Thyroid gland (tissue), 4 donors: Measurements from ENCODE around the gene BRIX1. TPM values are rescaled to one million over a fixed set of nuclear protein-coding genes. Genes with fewer than 3 reads are reported as not detected.

Experiments used
- DNase-seq, 2 donors: peaks; one replicate each; pipeline ENCODE4 v3.0.0-alpha.2; 2019
- H3K27ac ChIP-seq, 3 donors: fragments of 200-600 bp; sonication (generic); 1 replicate in 2 of 3; 2 replicates in 1 of 3; pipeline ENCODE4 v1.5.1; 2016 to 2019; ENCODE audit warnings: mild to moderate bottlenecking in 1 of 3, moderate library complexity in 1 of 3
- H3K27me3 ChIP-seq: fragments of 200-600 bp; sonication (generic); one replicate; pipeline ENCODE4 v1.5.1; 2019
- H3K36me3 ChIP-seq, 2 donors: fragments of 200-600 bp; sonication (generic); one replicate each; pipeline ENCODE4 v1.5.1; 2016 to 2019
- H3K4me1 ChIP-seq, 2 donors: fragments of 200-600 bp; sonication (generic); one replicate each; pipeline ENCODE4 v1.5.1; 2017 to 2019
- H3K4me3 ChIP-seq, 3 donors: fragments of 200-600 bp; sonication (generic); replicated peaks in 1 of 3; 1 replicate in 2 of 3; 2 replicates in 1 of 3; pipeline ENCODE4 v1.5.1; 2016; ENCODE audit warnings: mild to moderate bottlenecking in 1 of 3
- H3K9me3 ChIP-seq: fragments of 200-600 bp; sonication (generic); one replicate; pipeline ENCODE4 v1.5.1; 2017
- POLR2A ChIP-seq, 2 donors: fragments of 450-650 bp; IDR thresholded peaks; one replicate each; pipeline ENCODE4 v1.6.1; 2017; ENCODE audit warnings: antibody characterized with exemption in 2 of 2, mild to moderate bottlenecking in 2 of 2, moderate library complexity in 1 of 2
- WGBS, 2 donors: methylation state at CpG; one replicate each; pipeline ENCODE4 v1.1.5; 2017; 5-methylcytosine and 5-hydroxymethylcytosine counted together
- intact Hi-C: fragments of 100-400 bp; cut with DNase I; formaldehyde crosslinking; loops from one replicate; pipeline ENCODE4 v1.15.1; 2023
- total RNA-seq, 4 donors: library from RNA; depleted of rRNA; stranded (reverse); fragments of >200 nt; gene quantifications; one replicate each; pipeline ENCODE4 v1.2.3, GENCODE V29; 2016
- TF ChIP-seq, protein P1 (sequence below), 6 experiments: fragments of 200-600 bp in 3 of 6; fragments of 450-650 bp in 3 of 6; sonication (generic) in 3 of 6; IDR thresholded peaks; one replicate each; pipeline ENCODE4 v1.5.1; 2016 to 2019; ENCODE audit warnings: antibody characterized with exemption in 6 of 6, mild to moderate bottlenecking in 2 of 6, inconsistent platforms in 1 of 6, moderate library complexity in 1 of 6

The BRIX1 gene
- total RNA-seq, 4 donors from 2014 or later, result 16.2 to 24.5 (median 20.8) TPM

DNA sequence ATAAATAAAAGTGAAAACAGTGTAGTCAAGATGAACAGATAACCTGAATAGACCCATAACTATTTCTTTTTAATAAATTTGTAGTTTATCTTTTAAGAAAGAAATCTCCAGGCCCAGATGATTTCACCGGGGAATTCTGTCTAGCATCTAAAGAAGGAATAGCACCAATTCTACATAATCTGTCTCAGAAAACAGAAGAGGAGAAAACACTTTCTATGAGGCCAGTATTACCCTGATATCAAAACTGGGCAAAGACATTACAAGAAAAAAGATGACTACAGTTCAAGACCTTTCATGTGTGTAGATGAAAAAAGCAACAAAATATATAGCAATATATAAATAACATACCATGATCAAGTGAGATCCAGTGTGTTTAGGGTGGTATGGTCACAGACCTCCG lies 45.1 kb upstream of the BRIX1 start:
- intact Hi-C loops, result no loop called here
- no peaks in the 10 kb centered on the region for H3K4me1 ChIP-seq
- TF ChIP-seq POLR2A (IDR thresholded peaks at IDR 0.05), result no peak
- TF ChIP-seq, protein P1, sequence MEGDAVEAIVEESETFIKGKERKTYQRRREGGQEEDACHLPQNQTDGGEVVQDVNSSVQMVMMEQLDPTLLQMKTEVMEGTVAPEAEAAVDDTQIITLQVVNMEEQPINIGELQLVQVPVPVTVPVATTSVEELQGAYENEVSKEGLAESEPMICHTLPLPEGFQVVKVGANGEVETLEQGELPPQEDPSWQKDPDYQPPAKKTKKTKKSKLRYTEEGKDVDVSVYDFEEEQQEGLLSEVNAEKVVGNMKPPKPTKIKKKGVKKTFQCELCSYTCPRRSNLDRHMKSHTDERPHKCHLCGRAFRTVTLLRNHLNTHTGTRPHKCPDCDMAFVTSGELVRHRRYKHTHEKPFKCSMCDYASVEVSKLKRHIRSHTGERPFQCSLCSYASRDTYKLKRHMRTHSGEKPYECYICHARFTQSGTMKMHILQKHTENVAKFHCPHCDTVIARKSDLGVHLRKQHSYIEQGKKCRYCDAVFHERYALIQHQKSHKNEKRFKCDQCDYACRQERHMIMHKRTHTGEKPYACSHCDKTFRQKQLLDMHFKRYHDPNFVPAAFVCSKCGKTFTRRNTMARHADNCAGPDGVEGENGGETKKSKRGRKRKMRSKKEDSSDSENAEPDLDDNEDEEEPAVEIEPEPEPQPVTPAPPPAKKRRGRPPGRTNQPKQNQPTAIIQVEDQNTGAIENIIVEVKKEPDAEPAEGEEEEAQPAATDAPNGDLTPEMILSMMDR (IDR thresholded peaks at IDR 0.05), result no peak
- H3K36me3 ChIP-seq, result no peaks in the 10 kb centered on the region
- no peak for DNase-seq
- no peaks in the 10 kb centered on the region for H3K9me3 ChIP-seq
- H3K27ac ChIP-seq, result no peak overlapping the region
- H3K27me3 ChIP-seq, result no peaks in the 10 kb centered on the region
- no peak overlapping the region for H3K4me3 ChIP-seq
- 95% methylated on average over 2 of the region's 2 CpGs for WGBS, 2 donors

DNA sequence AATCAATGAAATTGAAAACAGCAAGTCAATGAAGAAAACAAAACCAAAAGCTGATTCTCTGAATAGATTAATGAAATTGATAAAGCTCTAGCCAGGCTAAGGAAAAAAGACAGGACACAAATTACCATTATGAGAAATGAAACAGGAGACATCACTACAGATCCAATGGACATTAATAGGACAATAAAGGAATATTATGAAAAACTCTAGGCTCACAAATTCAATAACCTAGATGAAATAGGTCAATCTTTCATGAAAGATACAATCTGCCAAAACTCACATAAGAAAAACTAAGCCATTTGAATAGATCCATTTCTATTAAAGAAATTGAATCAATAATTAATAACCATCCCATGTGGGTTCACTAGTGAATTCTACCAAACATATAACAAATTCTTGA lies 39.2 kb upstream of the BRIX1 start:
- no peak overlapping the region for H3K4me3 ChIP-seq
- intact Hi-C loops, result no loop called here
- TF ChIP-seq POLR2A (IDR thresholded peaks at IDR 0.05), result no peak
- TF ChIP-seq, protein P1 (IDR thresholded peaks at IDR 0.05), result no peak
- H3K9me3 ChIP-seq, result no peaks in the 10 kb centered on the region
- H3K36me3 ChIP-seq, result no peaks in the 10 kb centered on the region
- H3K27me3 ChIP-seq, result no peaks in the 10 kb centered on the region
- no peak for DNase-seq
- H3K27ac ChIP-seq, result no peak overlapping the region
- no peaks in the 10 kb centered on the region for H3K4me1 ChIP-seq

DNA sequence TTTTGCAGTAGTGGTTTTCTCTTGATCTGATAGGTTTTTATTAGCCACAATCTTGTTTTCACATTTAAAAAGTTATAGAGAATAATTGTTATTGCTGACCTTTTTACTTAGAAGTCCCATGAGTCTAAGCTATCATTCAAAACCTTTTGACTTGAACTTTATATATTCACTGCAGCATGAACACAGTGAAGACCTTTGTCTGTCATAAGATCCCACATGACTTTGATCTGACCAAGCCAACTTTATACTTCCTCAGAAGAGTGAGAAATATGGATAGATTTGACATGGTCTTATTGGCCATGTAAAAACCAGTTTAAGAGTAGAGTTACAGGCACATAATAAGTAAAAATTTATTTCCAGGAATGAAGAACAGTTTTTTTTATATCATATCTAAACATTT lies 34.3 kb upstream of the BRIX1 start:
- H3K4me1 ChIP-seq, result no peaks in the 10 kb centered on the region
- H3K27me3 ChIP-seq, result no peaks in the 10 kb centered on the region
- H3K9me3 ChIP-seq, result no peaks in the 10 kb centered on the region
- H3K36me3 ChIP-seq, result no peaks in the 10 kb centered on the region
- H3K4me3 ChIP-seq, result no peak overlapping the region
- no peak for TF ChIP-seq POLR2A (IDR thresholded peaks at IDR 0.05)
- TF ChIP-seq, protein P1 (IDR thresholded peaks at IDR 0.05), result no peak
- no peak for DNase-seq
- no peak overlapping the region for H3K27ac ChIP-seq
- intact Hi-C loops, result no loop called here

DNA sequence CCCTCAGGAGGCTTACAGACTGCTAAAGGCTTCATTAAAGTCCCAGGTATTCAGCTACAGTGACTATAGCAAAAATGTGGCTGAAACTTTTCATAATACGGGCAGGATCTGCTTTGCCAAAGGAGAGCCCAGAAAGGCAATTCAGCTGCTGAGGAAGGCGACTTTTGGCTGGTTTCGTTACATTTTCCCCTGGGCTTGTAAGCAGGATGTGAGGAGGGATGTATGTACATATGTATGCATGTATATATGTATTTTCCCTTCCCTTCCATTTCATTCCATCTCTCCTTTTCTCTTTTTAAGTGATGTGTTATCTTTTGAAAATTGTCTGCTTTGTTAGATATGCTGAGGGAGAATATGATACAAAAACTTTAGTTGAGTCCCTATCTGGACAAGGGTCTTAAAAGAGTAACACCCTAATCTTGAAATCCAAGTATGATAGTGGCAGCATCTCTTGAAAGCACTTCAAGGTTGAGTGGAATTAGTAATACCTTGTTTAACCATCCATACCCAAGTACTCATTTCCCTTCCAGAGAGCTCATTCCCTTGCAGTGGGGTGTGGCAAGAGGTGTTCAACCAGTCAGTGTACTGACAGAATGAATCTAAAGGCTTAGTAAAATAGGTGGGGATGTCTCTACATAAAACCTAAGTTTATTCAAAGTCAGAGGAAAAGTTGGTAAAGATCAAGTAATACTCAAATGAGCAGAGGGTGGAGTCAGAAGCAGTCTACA lies 29.0 kb upstream of the BRIX1 start:
- H3K36me3 ChIP-seq, result no peaks in the 10 kb centered on the region
- no peaks in the 10 kb centered on the region for H3K27me3 ChIP-seq
- WGBS, 2 donors, result 52 to 58% methylated on average over 3 of the region's 3 CpGs
- intact Hi-C loops, result no loop called here
- DNase-seq, result peak; percentile 13 to 39
- H3K27ac ChIP-seq, result no peak overlapping the region
- H3K4me1 ChIP-seq, result no peaks in the 10 kb centered on the region
- H3K4me3 ChIP-seq, result no peak overlapping the region
- no peak for TF ChIP-seq POLR2A (IDR thresholded peaks at IDR 0.05)
- TF ChIP-seq, protein P1 (IDR thresholded peaks at IDR 0.05), result no peak
- no peaks in the 10 kb centered on the region for H3K9me3 ChIP-seq

DNA sequence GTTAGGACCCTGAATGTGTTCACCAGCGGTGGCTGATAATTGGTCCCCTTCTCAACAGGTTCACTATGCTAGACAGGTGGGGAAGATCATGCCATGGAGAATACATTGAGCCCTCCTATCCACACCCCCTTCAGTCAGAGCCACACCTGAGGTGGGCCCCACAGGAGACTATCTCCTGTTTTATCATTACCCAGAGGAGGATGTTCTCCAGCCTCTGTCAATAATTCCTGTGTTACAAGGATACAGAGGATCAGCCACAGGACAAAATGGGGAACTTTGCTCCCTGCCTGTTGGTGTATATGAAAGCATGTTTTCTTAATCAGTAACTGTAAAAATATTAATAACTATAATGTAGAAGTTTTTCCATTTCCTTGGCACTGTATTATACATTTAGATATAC lies 26.1 kb upstream of the BRIX1 start:
- intact Hi-C loops, result no loop called here

More for the DNA sequence above, 26.1 kb upstream of the BRIX1 start:
- WGBS, 2 donors, result 86 to 100% methylated on average over 1 of the region's 1 CpG
- Histone ChIP-seq H3K27me3 (no peaks in the 10 kb centered on the region), H3K4me1 (no peaks in the 10 kb centered on the region), H3K4me3 (no peak overlapping the region), H3K27ac (no peak overlapping the region), H3K9me3 (no peaks in the 10 kb centered on the region), H3K36me3 (no peaks in the 10 kb centered on the region)
- no peak for TF ChIP-seq POLR2A (IDR thresholded peaks at IDR 0.05)
- TF ChIP-seq, protein P1 (IDR thresholded peaks at IDR 0.05), result no peak
- no peak for DNase-seq
